HT-29 (cell line): ENCODE measurements around the gene ARR3. TPM values are rescaled to one million over a fixed set of nuclear protein-coding genes. Genes with fewer than 3 reads are reported as not detected.
"Not testable (repeated sequence)": the region's sequence is repeated elsewhere in the genome, so short reads cannot be mapped to it uniquely, and the experiment has no call there.

Source experiments
- DNase-seq: peaks from one replicate; pipeline ENCODE4 v3.0.0-alpha.2; 2015; ENCODE audit warnings: low spot score
- small RNA-seq: library from RNA; depleted of rRNA; stranded (forward); fragments of <200 nt; gene quantifications from one replicate; pipeline ENCODE3, GENCODE V24; 2014
- total RNA-seq: library from RNA; depleted of rRNA; stranded (reverse); fragments of >200 nt; shearing (Covaris generic); gene quantifications from 2 replicates; pipeline ENCODE4 v1.2.3, GENCODE V29; 2014; rRNA removed

The ARR3 gene
- total RNA-seq, 1 experiment from 2014 or later: not detected

- no peak for DNase-seq
Observed at GRCh38 chrX:70279081-70279480, 10.9 kb downstream of the ARR3 start.

GRCh38 chrX:70280573-70280972 lies 12.4 kb downstream of the ARR3 start:
- DNase-seq: no peak

DNA sequence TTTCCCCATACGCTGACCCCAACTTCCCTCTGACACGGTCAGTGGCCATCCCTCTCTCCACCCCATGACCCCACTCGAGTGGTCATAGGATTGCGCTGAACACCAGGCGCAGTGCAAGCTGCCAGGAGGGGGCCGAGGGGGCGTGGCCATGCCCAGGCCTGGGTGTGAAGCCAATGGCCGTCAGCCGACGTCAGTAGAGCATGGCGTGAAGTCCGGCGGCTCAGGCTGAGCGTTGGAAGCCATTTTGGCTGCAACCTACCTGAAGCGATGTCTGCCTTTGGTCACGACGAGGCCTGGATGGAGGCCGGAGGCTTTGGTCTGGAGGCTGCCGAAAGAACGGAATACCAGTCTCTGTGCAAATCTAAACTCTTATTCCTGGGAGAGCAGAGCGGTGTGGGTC lies 13.8 kb downstream of the ARR3 start, which contains the start of gene RAB41:
Gene RAB41 (plus strand): TSS at position 222 of the 400 bp plus-strand sequence. CDS start 46 bp downstream, at position 268.
- DNase-seq: no peak

GRCh38 chrX:70289168-70289792 lies 21.1 kb downstream of the ARR3 start:
- no peak for DNase-seq

- DNase-seq: peak; percentile 87
Observed at GRCh38 chrX:70289793-70290770, 21.9 kb downstream of the ARR3 start, which contains the start of the genes KIF4A and PDZD11. KIF4A (plus strand) TSS chrX:70290104; CDS start chrX:70290459, 355 bp downstream. PDZD11 (minus strand) TSS chrX:70289927; CDS start chrX:70289341, 586 bp downstream.

DNA sequence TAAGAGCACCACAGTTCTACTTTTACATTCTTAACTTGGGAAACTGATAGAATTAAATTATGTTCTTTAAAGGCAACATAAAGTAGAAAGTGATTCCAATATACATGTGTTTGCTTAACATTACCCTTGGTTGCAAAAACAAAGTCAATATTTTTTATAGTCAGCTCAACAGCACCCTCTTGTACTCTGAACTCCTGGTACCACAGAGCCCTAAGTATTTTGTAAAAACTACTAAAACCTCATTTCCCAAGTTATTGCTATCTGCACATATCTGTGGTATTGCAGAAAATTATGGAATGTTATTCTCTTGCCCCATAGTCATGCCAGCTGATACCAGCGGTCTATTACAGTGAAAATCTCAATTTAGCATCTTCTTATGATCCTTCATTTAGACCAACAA lies 24.7 kb downstream of the ARR3 start:
- DNase-seq: no peak

DNA sequence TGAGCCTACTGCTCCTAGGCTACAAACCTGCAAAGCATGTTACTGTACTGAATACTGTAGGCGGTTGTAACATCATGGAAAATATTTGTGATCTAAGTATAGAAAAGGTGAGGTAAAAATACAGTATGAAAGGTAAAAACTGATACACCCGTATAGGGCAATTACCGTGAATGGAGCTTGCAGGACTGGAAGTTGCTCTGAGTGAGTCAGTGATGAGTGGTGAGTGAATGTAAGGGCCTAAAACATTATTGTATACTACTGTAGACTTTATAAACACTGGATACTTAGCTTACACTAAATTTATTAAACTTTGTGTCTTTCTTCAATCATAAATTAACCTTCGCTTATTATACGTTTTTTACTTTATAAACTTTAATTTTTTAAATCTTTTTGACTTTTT lies 25.5 kb downstream of the ARR3 start:
- no peak for DNase-seq

DNA sequence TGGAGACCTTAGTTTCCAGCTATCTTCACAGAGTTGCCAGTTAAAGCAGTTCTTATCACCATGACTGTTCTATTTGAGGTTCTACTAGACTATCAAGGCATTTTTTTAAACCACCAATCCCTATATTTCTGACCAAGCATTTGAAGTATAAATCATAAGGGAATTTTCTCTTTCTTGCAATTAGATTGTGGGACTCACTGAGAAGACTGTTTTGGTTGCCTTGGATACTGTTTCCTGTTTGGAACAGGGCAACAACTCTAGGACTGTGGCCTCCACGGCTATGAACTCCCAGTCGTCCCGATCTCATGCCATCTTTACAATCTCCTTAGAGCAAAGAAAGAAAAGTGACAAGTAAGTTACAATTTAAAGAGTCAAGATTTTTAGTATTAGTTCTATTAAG lies 33.6 kb downstream of the ARR3 start:
- DNase-seq: no peak

DNA sequence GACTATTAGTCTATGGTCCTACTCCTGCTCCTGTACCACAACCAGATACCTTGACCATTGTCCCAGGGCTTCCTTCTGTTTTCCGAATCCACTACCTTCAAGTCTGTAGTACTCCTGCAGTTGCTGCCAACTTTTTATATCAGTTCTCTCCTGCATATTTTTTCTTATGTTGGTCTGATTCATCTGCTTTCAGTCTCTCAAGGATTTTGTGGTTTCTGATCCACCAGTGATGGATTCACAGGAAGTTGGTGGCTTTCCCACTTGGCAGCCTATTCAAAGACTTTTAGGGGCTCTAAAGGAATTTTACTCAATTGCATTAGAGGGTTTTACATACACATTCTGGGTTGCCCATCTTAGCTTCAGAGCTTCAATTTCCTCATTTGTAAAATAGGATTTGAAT lies 45.4 kb downstream of the ARR3 start:
- DNase-seq: no peak

GRCh38 chrX:70322784-70323183 lies 54.6 kb downstream of the ARR3 start:
- DNase-seq: no peak

- not testable (repeated sequence) for DNase-seq
Observed at GRCh38 chrX:70323628-70324027, 55.5 kb downstream of the ARR3 start.

GRCh38 chrX:70324326-70324725 lies 56.2 kb downstream of the ARR3 start:
- no peak for DNase-seq

- no peak for DNase-seq
Observed at GRCh38 chrX:70331161-70331560, 63.0 kb downstream of the ARR3 start.

Small RNAs within 50 kb of the gene (small RNA-seq; reads per million reads assigned to genes)
- 1.1 reads per million, percentile 39 among the genes with 10 or more reads in this experiment for gene RNA5SP507

Other genes starting within 250 kb of the ARR3 start
- not detected in 2 replicates for gene AWAT2, start 218.4 kb upstream of the ARR3 start, total RNA-seq
- gene OTUD6A, start 205.9 kb upstream of the ARR3 start, total RNA-seq: not detected in 2 replicates
- gene IGBP1, start 134.9 kb upstream of the ARR3 start, total RNA-seq: 33.8 and 40.0 TPM in 2 replicates
- not detected in 2 replicates for gene DGAT2L6, start 90.9 kb upstream of the ARR3 start, total RNA-seq
- not detected in 2 replicates for gene AWAT1, start 33.7 kb upstream of the ARR3 start, total RNA-seq
- not detected in 2 replicates for gene P2RY4, start 8.1 kb upstream of the ARR3 start, total RNA-seq
- gene RAB41, start 13.8 kb downstream of the ARR3 start, total RNA-seq: not detected in 2 replicates
- gene PDZD11, start 21.6 kb downstream of the ARR3 start, total RNA-seq: 43.1 and 52.3 TPM in 2 replicates
- gene KIF4A, start 21.8 kb downstream of the ARR3 start, total RNA-seq: 20.1 and 21.7 TPM in 2 replicates
- not detected in 2 replicates for gene GDPD2, start 155.0 kb downstream of the ARR3 start, total RNA-seq
- gene DLG3, start 176.5 kb downstream of the ARR3 start, total RNA-seq: 40.8 and 55.6 TPM in 2 replicates